ENCODE measurements around the gene COQ4.

Gene COQ4

DNA sequence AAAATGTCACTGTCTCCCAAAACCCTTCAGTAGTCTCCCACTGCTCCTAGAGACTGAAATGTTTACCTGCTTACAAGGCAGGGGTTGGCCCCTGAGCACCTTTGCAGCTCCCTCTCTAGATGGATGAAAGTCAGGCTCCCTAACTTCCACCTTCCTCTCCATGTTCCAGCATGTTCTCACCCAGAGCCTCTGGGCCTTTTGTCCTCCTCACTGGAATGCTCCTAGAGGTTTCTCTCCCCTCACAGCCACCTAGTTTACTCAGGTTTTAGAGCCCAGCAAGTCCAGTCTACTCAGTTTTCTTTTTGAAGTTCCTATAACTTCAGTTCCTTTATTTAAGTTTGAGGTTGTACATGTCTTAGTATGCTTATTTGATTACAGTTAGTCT is 47.7 kb downstream of the COQ4 start:
- peak overlapping the region; percentile 94 for H3K4me3 ChIP-seq (ENCODE audit: low read length)
- no peak for DNase-seq (ENCODE audit: low read depth)
- H3K27me3 ChIP-seq (replicated peaks; ENCODE audit: control insufficient read depth, insufficient read depth, low read length): no peaks in the 10 kb centered on the region
- H3K9me3 ChIP-seq (ENCODE audit: control insufficient read depth, low read length): no peaks in the 10 kb centered on the region
- peak overlapping the region; percentile 95 for H3K9ac ChIP-seq (ENCODE audit: low read length)
- H3K36me3 ChIP-seq (ENCODE audit: control insufficient read depth, insufficient read depth, low read length, severe bottlenecking): peaks cover 5% of the 10 kb centered on the region
- peaks cover 25% of the 10 kb centered on the region for H3K4me1 ChIP-seq (ENCODE audit: control insufficient read depth, insufficient read depth, low read length)

DNA sequence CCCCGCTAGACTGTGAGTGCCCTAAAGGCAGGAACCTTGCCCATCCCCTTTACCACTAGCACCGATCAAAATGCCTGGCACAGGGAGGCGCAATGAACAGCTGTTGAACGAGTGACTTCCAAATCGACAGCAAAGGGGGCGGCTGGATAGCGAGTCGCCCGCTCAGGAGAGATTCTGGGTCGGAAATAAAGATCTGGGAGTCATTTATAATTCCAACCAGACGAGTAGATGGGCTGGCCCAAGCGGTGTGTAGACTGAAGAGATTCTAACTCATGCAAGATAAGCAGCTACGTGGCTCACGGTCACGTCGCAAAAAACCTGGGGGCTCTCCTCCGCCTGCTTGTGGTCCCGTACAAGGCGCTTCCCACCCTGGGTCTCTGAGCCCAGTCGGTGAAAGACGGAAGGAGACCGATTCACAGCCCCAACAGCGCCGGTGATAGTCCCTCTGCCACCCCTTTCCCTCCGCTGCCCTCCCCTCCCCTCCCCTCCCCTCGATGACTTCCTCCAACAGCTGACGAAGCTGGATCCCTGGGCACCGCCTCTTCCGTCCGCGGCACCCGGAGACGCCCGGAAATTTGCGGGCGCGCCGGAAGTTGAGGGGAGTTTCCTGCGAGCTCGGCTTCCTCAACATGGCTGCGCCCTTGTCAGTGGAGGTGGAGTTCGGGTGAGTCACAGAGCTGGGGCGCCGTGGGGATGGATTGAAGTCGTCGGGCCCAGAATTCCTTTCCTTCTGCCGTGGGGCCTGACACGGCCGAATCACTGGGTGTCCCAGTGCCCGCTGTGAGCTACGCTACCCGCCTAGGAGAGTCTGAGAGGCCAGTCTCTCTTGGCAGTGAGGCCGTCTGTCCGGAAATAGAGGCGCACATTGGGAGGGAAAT is 48.4 kb downstream of the COQ4 start, which contains the start of gene URM1:
Gene URM1 (plus strand): TSS at position 623 of the 878 bp plus-strand sequence. CDS start 7 bp downstream, at position 630.
- H3K4me3 ChIP-seq (ENCODE audit: low read length): peak within 1 kb of the TSS; percentile 94

DNA sequence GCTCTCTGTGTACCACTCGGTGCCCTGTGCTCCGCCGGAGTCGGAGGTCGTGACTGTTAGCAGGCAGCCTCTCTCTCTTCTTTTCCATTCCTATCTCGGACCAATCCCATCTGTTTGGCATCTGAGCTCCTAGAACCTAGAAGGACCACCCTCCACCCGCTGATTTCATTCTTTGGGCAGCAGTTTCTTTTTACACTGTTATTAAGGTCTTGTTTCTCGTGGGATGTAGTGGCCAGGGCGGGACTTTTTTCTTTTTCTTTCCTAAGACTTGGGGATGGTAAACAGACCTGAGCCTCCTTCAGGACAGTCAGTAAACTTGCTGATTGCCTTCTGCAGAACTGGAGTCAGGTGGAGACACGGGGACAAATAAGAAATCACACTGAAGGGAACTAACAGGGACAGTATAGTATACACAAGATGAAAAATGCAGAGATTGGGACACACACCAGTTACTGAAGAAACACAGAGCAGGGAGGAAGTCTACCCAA is 49.0 kb downstream of the COQ4 start:
- Histone ChIP-seq H3K36me3 (ENCODE audit: control insufficient read depth, insufficient read depth, low read length, severe bottlenecking) (peaks cover 5% of the 10 kb centered on the region), H3K9me3 (ENCODE audit: control insufficient read depth, low read length) (no peaks in the 10 kb centered on the region), H3K4me1 (ENCODE audit: control insufficient read depth, insufficient read depth, low read length) (peaks cover 29% of the 10 kb centered on the region), H3K27me3 (replicated peaks; ENCODE audit: control insufficient read depth, insufficient read depth, low read length) (no peaks in the 10 kb centered on the region), H3K9ac (ENCODE audit: low read length) (peak overlapping the region; percentile 95), H3K4me3 (ENCODE audit: low read length) (peak overlapping the region; percentile 94)
- DNase-seq (ENCODE audit: low read depth): no peak

More for the DNA sequence above, 48.4 kb downstream of the COQ4 start, which contains the start of gene URM1:
- H3K4me1 ChIP-seq (ENCODE audit: control insufficient read depth, insufficient read depth, low read length): peaks cover 28% of the 10 kb centered on the region
- peak; percentile 99 for DNase-seq (ENCODE audit: low read depth)
- H3K36me3 ChIP-seq (ENCODE audit: control insufficient read depth, insufficient read depth, low read length, severe bottlenecking): peaks cover 5% of the 10 kb centered on the region
- H3K9ac ChIP-seq (ENCODE audit: low read length): peak within 1 kb of the TSS; percentile 95
- no peaks in the 10 kb centered on the region for H3K27me3 ChIP-seq (replicated peaks; ENCODE audit: control insufficient read depth, insufficient read depth, low read length)
- H3K9me3 ChIP-seq (ENCODE audit: control insufficient read depth, low read length): no peaks in the 10 kb centered on the region

GRCh38 chr9:128372188-128372641 is 49.6 kb downstream of the COQ4 start:
- peaks cover 5% of the 10 kb centered on the region for H3K36me3 ChIP-seq (ENCODE audit: control insufficient read depth, insufficient read depth, low read length, severe bottlenecking)
- no peaks in the 10 kb centered on the region for H3K9me3 ChIP-seq (ENCODE audit: control insufficient read depth, low read length)
- peak overlapping the region; percentile 94 for H3K4me3 ChIP-seq (ENCODE audit: low read length)
- peak overlapping the region; percentile 95 for H3K9ac ChIP-seq (ENCODE audit: low read length)
- H3K4me1 ChIP-seq (ENCODE audit: control insufficient read depth, insufficient read depth, low read length): peaks cover 29% of the 10 kb centered on the region
- DNase-seq (ENCODE audit: low read depth): peak; percentile 19
- H3K27me3 ChIP-seq (replicated peaks; ENCODE audit: control insufficient read depth, insufficient read depth, low read length): no peaks in the 10 kb centered on the region

- Histone ChIP-seq H3K4me1 (ENCODE audit: control insufficient read depth, insufficient read depth, low read length) (peaks cover 29% of the 10 kb centered on the region), H3K27me3 (replicated peaks; ENCODE audit: control insufficient read depth, insufficient read depth, low read length) (no peaks in the 10 kb centered on the region), H3K9me3 (ENCODE audit: control insufficient read depth, low read length) (no peaks in the 10 kb centered on the region), H3K36me3 (ENCODE audit: control insufficient read depth, insufficient read depth, low read length, severe bottlenecking) (peaks cover 5% of the 10 kb centered on the region), H3K9ac (ENCODE audit: low read length) (peak overlapping the region; percentile 95), H3K4me3 (ENCODE audit: low read length) (peak overlapping the region; percentile 94)
- peak; percentile 5 for DNase-seq (ENCODE audit: low read depth)
These were observed 50.1 kb downstream of the COQ4 start for GRCh38 chr9:128372784-128373183.

GRCh38 chr9:128374221-128374675 is 51.6 kb downstream of the COQ4 start:
- no peaks in the 10 kb centered on the region for H3K9me3 ChIP-seq (ENCODE audit: control insufficient read depth, low read length)
- no peak for DNase-seq (ENCODE audit: low read depth)
- no peaks in the 10 kb centered on the region for H3K27me3 ChIP-seq (replicated peaks; ENCODE audit: control insufficient read depth, insufficient read depth, low read length)
- H3K9ac ChIP-seq (ENCODE audit: low read length): no peak overlapping the region
- H3K4me1 ChIP-seq (ENCODE audit: control insufficient read depth, insufficient read depth, low read length): peaks cover 29% of the 10 kb centered on the region
- H3K36me3 ChIP-seq (ENCODE audit: control insufficient read depth, insufficient read depth, low read length, severe bottlenecking): peaks cover 9% of the 10 kb centered on the region
- H3K4me3 ChIP-seq (ENCODE audit: low read length): no peak overlapping the region

DNA sequence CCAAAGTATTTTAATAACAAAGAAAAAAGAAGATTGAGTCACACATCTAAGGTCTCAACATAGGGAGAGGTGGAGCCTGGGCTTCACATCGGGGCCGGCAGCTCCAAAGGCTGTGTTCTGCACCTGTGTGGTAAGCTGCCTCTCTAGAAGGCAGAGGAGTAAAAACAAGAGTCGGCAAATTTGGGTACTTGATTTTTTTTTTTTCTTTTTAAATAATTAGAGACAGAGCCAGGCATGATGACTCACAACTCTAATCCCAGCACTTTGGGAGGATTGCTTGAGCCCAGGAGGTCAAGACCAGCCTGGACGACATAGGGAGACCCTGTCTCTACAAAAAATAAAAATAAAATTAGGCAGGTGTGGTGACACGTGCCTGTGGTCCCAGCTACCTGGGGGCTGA is 53.2 kb downstream of the COQ4 start:
- Histone ChIP-seq H3K4me3 (ENCODE audit: low read length) (no peak overlapping the region), H3K9me3 (ENCODE audit: control insufficient read depth, low read length) (no peaks in the 10 kb centered on the region), H3K4me1 (ENCODE audit: control insufficient read depth, insufficient read depth, low read length) (peaks cover 22% of the 10 kb centered on the region), H3K27me3 (replicated peaks; ENCODE audit: control insufficient read depth, insufficient read depth, low read length) (no peaks in the 10 kb centered on the region), H3K36me3 (ENCODE audit: control insufficient read depth, insufficient read depth, low read length, severe bottlenecking) (peaks cover 15% of the 10 kb centered on the region), H3K9ac (ENCODE audit: low read length) (no peak overlapping the region)
- DNase-seq (ENCODE audit: low read depth): peak; percentile 23

GRCh38 chr9:128382261-128382660 is 59.6 kb downstream of the COQ4 start:
- DNase-seq (ENCODE audit: low read depth): no peak
- Histone ChIP-seq H3K9me3 (ENCODE audit: control insufficient read depth, low read length) (no peaks in the 10 kb centered on the region), H3K9ac (ENCODE audit: low read length) (no peak overlapping the region), H3K27me3 (replicated peaks; ENCODE audit: control insufficient read depth, insufficient read depth, low read length) (no peaks in the 10 kb centered on the region), H3K36me3 (ENCODE audit: control insufficient read depth, insufficient read depth, low read length, severe bottlenecking) (peaks cover 38% of the 10 kb centered on the region), H3K4me3 (ENCODE audit: low read length) (no peak overlapping the region), H3K4me1 (ENCODE audit: control insufficient read depth, insufficient read depth, low read length) (no peaks in the 10 kb centered on the region)

GRCh38 chr9:128383007-128383753 is 60.5 kb downstream of the COQ4 start:
- no peaks in the 10 kb centered on the region for H3K9me3 ChIP-seq (ENCODE audit: control insufficient read depth, low read length)
- H3K4me3 ChIP-seq (ENCODE audit: low read length): no peak overlapping the region
- peaks cover 47% of the 10 kb centered on the region for H3K36me3 ChIP-seq (ENCODE audit: control insufficient read depth, insufficient read depth, low read length, severe bottlenecking)
- H3K27me3 ChIP-seq (replicated peaks; ENCODE audit: control insufficient read depth, insufficient read depth, low read length): no peaks in the 10 kb centered on the region
- no peak for DNase-seq (ENCODE audit: low read depth)
- H3K9ac ChIP-seq (ENCODE audit: low read length): no peak overlapping the region
- H3K4me1 ChIP-seq (ENCODE audit: control insufficient read depth, insufficient read depth, low read length): no peaks in the 10 kb centered on the region

Measured in adipocyte (in vitro differentiated cells).